ENCODE results near the gene F2RL3.

Gene F2RL3

DNA sequence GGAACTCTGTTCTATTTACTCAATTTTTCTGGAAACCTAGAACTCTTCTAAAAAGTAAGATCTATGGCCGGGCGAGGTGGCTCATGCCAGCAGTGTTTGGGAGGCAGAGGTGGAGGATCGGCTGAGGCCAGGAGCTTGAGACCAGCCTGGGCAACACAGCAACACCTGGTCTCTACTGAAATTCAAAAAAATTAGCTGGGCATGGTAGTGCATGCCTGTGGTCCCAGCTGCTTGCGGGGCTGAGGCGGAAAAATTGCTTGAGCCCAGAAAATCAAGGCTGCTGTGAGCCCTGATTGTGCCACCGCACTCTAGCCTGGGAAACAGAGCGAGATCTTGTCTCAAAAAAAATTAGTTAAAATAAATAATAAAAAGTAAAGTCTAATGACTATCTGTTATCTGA, 28.6 kb downstream of the F2RL3 start:
- no peak for DNase-seq (ENCODE audit: low read depth)
- TF ChIP-seq MAX (IDR thresholded peaks at IDR 0.05; ENCODE audit: low read depth, low read length) (no peak), POLR2A (IDR thresholded peaks at IDR 0.05; ENCODE audit: extremely low read depth, insufficient read length) (no peak)

GRCh38 chr19:16919496-16919895, 30.7 kb downstream of the F2RL3 start:
- no peak for DNase-seq (ENCODE audit: low read depth)
- TF ChIP-seq MYC (IDR thresholded peaks at IDR 0.05; ENCODE audit: low read depth, low read length) (no peak), POLR2A (IDR thresholded peaks at IDR 0.05; ENCODE audit: extremely low read depth, insufficient read length) (no peak), CTCF (IDR thresholded peaks at IDR 0.05; ENCODE audit: low read depth, low read length) (no peak), MAX (IDR thresholded peaks at IDR 0.05; ENCODE audit: low read depth, low read length) (no peak)

More for the DNA sequence above, 28.6 kb downstream of the F2RL3 start:
- no peak overlapping the region for H3K4me3 ChIP-seq (ENCODE audit: low read depth, low read length)

GRCh38 chr19:16920816-16921529, 32.2 kb downstream of the F2RL3 start:
- no peak overlapping the region for H3K4me3 ChIP-seq (ENCODE audit: low read depth, low read length)
- peak; percentile 57 for DNase-seq (ENCODE audit: low read depth)
- TF ChIP-seq CTCF (IDR thresholded peaks at IDR 0.05; ENCODE audit: low read depth, low read length) (no peak), MAX (IDR thresholded peaks at IDR 0.05; ENCODE audit: low read depth, low read length) (no peak), POLR2A (IDR thresholded peaks at IDR 0.05; ENCODE audit: extremely low read depth, insufficient read length) (no peak), MYC (IDR thresholded peaks at IDR 0.05; ENCODE audit: low read depth, low read length) (no peak)

More at GRCh38 chr19:16919496-16919895, 30.7 kb downstream of the F2RL3 start:
- H3K4me3 ChIP-seq (ENCODE audit: low read depth, low read length), result no peak overlapping the region

GRCh38 chr19:16921766-16922591, 33.2 kb downstream of the F2RL3 start:
- peak; percentile 20 for DNase-seq (ENCODE audit: low read depth)
- no peak overlapping the region for H3K4me3 ChIP-seq (ENCODE audit: low read depth, low read length)
- no peak for TF ChIP-seq MAX (IDR thresholded peaks at IDR 0.05; ENCODE audit: low read depth, low read length)
- TF ChIP-seq POLR2A (IDR thresholded peaks at IDR 0.05; ENCODE audit: extremely low read depth, insufficient read length), result no peak
- no peak for TF ChIP-seq CTCF (IDR thresholded peaks at IDR 0.05; ENCODE audit: low read depth, low read length)

DNA sequence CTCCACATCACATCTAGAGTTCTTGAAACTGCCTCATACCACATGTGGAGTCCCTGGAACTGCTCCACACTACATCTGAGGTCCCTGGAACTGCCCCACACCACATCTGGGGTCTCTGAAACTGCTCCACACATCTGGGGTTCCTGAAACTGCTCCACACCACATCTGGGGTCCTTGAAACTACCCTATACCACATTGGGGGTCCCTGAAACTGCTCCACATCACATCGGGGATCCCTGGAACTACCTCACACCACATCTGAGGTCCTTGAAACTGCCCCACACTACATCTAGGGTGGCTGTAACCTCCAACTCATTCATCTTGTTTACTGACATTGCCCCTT, 33.8 kb downstream of the F2RL3 start:
- DNase-seq (ENCODE audit: low read depth), result no peak
- TF ChIP-seq MYC (IDR thresholded peaks at IDR 0.05; ENCODE audit: low read depth, low read length) (no peak), MAX (IDR thresholded peaks at IDR 0.05; ENCODE audit: low read depth, low read length) (no peak), CTCF (IDR thresholded peaks at IDR 0.05; ENCODE audit: low read depth, low read length) (no peak)
- no peak overlapping the region for H3K4me3 ChIP-seq (ENCODE audit: low read depth, low read length)

GRCh38 chr19:16922949-16923348, 34.1 kb downstream of the F2RL3 start:
- no peak overlapping the region for H3K4me3 ChIP-seq (ENCODE audit: low read depth, low read length)
- no peak for DNase-seq (ENCODE audit: low read depth)
- TF ChIP-seq POLR2A (IDR thresholded peaks at IDR 0.05; ENCODE audit: extremely low read depth, insufficient read length) (no peak), CTCF (IDR thresholded peaks at IDR 0.05; ENCODE audit: low read depth, low read length) (no peak), MAX (IDR thresholded peaks at IDR 0.05; ENCODE audit: low read depth, low read length) (no peak), MYC (IDR thresholded peaks at IDR 0.05; ENCODE audit: low read depth, low read length) (no peak)
